HCEC 1CT (cell line): ENCODE measurements around the gene HECTD4.
"Not testable (repeated sequence)": the region's sequence is repeated elsewhere in the genome, so short reads cannot be mapped to it uniquely, and the experiment has no call there.

Experiments
- DNase-seq: peaks from one replicate; pipeline ENCODE4 v3.0.0-alpha.2; 2017

Gene HECTD4

DNA sequence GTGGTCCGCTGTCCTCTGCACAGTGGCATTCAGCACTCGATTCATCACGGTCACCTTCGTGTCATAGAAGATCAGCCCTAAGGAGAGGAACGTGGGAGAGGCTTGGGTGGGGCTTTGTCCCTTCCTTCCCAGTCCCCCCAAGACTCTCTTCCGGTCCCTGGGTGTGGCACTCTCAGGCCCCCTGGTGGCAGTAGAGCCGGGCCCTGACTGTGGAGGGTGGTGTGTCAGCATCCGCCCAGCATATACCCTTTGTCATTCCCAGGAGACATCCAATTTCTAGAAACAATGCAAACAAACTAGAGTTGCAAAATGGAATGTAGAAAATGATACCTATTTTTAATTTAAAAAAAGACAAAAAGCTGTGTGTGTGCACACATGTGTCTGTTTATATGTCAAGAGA, 211.9 kb downstream of the HECTD4 start:
- DNase-seq = no peak

DNA sequence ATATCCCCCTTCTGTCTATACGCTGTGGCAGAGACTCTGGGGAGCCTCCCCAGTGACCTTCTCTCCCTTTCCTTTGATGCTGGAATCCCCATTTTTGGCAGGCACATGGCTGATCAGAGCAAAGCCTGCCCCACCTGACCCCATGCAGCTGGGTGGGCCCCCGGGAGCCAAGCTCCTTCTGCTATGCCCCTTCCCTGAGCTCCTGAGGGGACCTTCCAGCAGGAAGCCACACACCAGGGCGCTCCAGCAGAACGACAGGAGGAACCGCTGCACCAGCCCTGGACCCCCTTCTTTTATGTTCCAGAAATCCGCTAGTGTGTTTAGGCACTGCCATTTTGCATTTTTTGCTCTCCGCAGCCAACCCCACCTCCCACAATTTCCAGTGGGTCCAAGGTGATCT, 212.3 kb downstream of the HECTD4 start:
- no peak for DNase-seq

DNA sequence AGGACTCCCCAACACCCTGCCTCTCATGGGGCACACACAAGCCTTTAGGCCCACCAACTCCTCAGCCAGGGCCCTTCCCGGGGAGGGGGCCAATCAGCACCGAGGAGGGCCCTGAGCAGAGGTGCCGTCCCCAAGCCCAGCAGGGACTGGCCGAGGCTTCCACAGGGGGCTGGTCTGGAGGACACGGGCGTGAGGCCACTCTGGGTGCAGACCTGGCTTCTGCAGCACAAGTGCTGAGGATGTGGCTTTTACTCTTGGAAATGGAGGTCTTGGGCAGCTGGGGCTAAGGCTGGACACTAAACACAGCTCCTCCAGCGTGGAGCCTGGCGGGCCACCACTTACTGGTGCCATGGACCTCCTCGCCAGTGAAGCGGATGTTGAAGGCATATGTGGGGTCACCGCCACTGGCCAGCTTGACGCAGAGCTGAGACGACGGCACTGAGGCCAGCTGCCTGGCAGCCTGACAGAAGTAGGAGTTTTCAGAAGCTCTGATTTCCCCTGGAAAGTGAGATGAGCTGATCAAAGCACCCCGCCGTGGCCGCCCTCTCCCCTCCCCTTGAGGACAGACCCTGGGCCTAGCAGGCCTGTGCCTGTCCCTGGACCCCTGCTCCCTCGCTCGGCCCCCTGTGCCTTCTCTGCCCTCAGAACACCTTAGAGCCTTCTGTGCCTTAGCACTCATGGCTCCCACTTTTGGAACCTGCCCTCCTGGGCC, 212.9 kb downstream of the HECTD4 start:
- DNase-seq = no peak

DNA sequence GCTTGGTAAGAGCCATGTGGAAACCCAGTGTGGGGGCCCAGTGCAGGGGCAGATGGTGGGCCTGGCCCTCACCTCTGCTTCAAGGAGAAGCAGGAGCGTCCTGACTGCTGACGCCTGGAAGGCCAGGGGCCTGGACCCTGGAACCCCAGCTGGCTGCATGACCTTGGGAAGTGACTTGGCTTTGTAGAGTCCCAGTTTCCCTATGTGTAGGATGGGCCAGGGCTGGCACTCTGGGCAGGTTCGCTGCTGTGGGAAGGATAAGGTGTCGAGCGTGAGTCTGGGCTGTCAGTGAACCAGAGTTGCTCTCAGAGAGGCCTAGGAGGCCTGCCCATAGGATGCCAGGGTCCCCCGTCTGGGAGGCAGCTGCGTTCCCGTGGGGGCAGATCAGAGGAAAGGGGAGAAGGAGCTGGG, 213.7 kb downstream of the HECTD4 start:
- no peak for DNase-seq

DNA sequence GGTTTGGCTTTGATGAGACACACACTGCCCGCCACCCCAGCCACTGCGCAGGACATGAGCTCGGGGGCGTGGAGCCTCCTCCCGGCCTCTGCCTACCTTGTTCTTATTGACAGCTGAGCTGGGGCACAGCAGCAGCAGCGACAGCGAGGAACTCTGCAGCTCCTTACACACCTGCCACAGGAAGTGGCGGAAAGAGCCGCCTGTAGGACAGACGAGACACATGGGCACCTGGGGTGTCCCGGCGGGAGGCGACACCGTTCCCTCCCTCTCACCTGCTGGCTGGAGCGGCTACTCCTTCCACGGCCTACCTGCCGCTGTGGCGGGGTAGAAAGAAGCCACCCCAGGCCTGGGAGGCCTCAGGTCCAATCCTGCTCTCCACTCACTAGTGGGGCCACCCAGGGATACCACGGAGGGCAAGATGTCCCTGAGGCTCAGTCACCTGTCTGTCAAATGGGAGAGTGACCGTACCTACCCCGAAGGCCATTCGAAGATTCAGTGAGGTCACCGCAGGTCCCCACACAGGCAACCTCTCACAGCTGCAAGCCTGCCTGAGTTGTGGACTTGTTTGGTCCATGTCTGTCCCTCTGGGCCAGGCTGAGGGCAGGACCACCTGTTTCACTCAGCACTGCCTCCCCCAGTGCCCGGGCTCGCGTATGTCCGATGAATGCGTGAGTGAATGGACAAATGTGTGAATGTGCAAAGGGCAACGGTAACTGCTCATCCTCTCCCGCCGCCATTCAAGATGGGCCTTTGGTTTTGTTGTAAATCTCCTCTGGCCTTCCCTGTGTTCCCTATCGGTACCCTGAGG, 214.3 kb downstream of the HECTD4 start:
- DNase-seq = no peak

DNA sequence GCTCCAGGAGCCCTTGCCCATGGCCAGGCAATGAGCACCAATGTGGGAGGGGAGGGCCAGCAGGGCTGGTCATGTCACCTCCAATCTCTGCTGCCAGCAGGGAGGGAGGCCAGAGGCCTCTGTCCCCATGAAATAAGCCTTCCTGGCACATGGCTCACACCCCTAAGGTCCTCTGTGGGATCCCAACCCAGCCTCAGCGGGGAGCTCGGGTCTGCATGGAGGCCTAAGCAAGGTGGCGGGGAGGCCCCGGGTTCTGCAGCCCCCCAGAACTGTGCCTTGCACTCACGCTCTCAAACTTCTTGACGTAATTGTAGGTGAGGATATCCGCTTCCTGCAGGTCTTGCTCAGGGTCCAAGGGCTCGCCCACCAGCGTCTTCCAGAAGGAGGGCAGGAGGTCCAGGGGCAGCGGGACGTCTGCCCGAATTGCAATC, 215.2 kb downstream of the HECTD4 start:
- DNase-seq = no peak

DNA sequence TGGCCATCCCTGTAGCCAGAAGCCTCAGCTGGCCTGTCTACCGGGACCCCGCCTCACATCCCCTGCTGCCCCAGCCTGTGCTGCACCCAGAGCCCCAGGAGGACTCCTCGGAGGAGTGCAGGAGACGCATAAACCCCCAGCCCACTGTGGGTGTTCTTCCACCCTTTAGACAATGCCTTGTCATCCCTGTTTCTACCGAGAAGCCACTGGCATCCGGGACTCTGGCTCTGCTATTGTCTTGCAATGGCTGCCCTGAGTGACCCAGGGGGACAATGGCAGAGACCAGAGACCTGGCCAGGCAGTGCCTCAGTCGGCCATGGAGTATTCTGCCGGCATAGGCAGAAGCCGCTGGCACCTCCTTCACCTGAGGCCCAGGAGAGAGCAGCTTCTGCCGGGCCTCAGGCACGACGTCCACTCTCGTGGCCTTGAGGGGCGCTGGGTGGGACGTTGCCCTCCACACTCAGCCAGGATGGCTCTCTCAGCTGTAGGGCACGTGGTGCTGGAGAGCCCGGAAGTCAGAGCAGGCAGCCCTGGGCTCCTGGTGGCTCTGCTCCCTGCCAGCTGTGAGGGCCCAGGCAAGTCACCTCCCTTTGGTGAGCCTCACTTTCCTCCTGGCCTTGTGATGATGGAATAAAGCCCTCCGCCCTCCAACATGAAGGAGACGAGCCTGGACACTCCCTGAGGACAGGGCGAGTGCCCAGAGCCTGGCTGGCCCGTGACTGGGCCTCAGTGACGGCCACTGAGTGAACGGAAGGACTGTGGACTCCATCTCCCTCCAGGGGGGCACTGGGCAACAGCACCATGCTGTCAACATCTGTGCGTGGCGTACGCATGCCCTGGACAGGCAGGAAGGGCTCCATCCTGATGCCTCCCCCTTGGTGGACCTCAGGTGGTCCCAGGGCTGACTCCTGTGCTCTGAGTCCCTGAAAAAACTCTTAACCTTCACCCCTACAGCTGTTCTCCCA, 215.9 kb downstream of the HECTD4 start:
- no peak for DNase-seq

DNA sequence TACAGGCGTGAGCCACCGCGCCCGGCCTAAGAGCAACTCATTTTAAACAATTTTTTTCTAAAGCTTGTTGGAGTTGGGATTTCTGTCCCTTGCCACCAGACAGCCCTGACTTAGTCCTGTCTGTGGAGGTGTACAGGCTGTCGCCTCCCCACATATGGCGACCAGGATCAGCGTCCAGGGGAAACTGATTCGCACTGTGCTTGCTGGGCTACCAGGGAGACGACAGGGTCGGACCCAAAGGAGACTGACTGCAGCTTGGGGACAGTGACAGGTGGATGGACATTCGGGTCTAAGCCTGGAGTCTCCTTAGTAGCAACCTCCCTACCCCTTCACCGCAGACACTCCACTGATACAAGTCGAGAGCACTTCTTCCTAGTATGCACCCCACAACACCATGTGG, 216.6 kb downstream of the HECTD4 start:
- DNase-seq = no peak

DNA sequence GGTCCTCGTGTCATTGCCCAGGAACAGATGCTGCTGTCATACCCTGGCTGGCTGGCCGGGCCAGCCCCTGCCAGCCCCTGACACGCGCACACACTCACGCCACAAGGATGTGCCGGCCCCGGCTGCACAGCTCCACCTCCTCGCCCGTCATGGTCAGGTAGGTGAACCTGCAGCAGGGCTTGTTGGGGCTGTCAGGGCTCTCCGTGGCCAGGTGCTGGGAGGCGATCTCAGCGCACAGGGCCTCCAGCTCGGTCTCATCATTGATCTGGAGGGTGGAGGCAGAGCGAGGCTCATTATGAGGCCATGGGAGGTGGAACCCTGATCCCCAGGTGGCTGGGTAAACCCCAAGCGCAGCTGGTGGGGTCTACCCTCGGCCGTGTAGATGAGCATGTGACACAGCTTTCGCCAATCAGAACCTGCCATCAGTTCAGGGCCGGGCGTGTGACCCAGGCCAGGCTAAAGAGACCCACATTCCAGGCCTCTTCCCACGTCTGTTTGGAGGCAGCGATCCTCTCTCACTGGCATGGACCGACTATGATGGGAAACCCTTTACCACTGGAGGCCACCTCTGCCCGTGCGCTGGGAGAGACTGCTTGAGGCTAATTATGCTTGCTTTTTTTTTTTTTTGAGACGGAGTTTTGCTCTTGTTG, 218.1 kb downstream of the HECTD4 start:
- no peak for DNase-seq

DNA sequence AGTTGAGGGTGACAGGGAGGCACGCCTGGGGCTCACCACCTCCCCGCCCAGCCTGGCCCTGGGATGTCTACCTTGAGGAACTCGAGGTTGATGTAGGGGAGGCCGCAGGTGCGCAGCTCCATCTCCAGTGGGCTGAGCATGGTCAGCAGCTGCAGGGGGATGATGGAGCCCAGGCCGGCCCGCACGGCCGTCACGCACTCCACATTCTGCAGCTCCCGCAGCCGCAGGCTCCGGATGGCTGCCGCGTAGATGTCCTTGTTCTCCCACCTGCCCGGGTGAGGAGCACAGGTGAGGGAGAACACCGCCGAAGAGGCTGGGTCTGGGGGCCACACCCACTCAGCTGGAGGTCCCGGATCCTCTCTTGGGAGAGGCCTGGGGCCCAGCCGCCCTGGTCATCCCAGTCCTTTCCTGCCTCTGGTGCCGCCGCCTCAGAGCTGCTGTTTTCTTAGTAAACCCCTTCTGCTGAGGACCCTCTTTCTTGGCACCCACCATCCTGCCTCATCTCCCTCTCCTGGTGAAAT, 218.7 kb downstream of the HECTD4 start:
- DNase-seq = no peak

DNA sequence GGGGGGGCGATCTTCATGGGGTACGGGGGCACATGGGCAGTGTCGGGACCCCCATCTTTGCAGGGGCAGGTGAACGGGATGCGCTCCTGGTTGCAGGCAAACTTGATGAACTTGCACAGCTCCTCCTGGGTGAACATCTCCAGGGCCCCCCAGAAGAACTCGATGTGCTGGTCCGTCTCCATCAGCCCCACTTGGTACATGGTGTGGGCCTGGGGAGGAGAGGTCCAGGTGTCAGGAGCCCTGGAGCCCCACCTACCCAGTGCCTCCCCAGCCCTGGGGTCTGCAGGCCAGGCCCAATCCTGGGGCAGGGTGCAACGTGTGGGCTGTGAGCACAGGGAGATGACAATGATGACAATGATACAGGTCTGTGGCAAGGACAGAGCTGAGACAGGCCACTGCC, 219.2 kb downstream of the HECTD4 start:
- DNase-seq = no peak

DNA sequence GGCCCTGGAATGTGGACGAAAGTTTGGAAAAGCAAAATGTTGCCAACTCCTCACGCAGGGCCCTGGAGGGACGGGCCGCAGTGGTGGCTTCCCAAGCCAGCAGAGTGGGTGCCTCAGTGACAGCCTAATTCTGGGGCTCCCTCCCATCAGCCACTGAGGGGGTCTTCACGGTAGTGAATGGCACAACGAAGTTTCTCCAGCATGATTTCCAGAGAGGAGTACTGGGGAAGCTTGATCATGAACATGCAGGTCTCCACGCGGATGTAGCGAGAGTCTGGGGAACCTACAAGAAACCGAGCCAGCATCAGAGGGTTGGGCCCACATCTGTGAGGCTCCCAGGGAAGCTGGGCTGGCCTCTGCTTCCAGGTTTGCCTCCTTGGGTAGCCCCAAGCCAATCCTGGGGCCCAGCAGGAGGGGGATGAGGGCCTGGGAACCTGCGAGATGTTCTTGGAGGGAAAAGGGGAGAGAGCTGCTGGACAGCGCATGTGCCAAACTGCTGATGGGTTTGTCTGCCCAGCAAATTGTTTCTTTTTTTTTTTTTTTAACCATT, 219.9 kb downstream of the HECTD4 start:
- no peak for DNase-seq

DNA sequence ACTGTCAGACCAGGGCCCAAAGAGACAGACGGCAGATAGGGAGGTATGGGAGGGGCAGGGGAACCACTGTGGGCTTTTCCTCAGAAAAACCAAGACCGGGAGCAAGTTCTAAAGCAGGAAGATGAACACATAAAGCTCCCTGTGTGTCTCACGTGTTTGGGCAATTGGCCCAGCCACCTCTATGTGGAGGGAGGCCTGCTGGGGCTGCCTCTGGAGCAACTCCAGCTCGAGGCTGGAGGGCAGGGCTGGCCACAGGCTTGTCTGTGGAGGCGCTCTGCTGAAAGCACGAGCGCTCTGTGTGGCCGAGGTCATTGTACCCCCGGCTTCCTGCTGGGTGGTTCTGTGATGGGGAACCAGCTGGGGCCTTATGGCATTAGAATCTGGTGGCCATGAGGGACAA, 220.5 kb downstream of the HECTD4 start:
- no peak for DNase-seq

DNA sequence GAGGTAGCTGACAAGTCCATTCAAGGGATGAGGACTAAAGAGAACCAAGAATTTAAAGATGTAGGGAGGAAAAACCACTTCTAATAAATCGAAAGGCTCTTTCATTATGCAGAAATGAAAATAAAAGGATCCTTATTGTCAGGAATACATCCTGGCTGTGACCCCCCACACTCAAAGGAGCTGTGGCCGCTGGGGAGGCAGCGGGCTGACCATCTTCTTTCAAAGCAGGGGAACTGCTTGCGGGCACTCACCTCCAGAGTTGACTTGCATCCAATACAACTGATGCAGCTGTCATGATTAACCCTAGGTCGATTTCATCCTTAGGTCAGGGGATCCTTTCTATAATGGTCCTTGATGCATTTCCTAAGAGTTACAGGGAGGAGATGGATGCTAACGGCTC, 221.6 kb downstream of the HECTD4 start:
- no peak for DNase-seq

DNA sequence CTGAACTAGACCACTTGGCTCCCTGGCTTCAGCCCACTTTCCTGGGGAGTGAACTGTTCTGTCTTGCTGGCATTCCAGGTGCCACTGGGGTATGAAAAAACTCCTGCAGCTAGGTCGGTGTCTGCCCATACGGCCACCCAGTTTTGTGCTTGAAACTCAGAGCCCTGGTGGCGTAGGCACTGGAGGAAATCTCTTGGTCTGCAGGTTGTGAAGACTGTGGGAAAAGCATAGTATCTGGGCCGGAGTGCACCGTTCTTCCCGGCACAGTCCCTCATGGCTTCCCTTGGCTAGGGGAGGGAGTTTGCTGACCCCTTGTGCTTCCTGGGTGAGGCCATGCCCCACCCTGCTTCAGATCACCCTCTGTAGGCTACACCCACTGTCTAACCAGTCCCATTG, 223.1 kb downstream of the HECTD4 start:
- no peak for DNase-seq

DNA sequence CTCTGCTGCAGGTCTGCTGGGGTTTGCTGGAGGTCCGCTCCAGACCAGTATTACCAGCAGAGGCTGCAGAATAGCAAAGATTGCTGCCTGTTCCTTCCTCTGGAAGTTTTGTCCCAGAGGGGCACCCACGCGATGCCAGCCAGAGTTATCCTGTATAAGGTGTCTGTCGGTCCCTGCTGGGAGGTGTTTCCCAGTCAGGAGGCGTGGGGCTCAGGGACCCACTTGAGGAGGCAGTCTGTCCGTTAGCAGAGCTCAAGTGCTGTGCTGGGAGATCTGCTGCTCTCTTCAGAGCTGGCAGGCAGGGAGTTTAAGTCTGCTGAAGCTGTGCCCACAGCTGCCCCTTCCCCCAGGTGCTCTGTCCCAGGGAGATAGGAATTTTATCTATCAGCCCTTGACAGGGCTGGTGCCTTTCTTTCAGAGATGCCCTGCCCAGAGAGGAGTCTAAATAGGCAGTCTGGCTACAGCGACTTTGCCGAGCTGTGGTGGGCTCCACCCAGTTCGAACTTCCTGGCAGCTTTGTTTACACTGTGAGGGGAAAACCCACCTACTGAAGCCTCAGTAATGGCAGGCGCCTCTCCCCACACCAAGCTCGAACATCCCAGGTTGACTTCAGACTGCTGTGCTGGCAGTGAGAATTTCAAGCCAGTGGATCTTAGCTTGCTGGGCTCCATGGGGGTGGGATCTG, 223.6 kb downstream of the HECTD4 start:
- not testable (repeated sequence) for DNase-seq

DNA sequence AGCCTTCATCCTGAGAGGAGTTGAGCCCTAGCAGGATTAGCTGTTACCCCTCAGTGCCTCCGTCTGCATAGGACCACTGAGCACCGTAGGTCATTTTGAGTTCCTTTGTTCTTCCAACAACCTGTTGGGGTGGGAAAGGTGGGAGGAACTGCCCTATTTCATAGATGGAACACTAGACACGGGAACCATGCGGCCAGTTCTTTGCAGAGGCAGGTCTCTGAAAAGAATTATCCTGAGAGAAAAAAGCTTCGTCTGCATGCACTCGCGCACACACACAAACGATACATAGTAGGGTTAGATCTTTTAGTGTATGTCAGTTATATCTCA, 228.4 kb downstream of the HECTD4 start:
- no peak for DNase-seq

DNA sequence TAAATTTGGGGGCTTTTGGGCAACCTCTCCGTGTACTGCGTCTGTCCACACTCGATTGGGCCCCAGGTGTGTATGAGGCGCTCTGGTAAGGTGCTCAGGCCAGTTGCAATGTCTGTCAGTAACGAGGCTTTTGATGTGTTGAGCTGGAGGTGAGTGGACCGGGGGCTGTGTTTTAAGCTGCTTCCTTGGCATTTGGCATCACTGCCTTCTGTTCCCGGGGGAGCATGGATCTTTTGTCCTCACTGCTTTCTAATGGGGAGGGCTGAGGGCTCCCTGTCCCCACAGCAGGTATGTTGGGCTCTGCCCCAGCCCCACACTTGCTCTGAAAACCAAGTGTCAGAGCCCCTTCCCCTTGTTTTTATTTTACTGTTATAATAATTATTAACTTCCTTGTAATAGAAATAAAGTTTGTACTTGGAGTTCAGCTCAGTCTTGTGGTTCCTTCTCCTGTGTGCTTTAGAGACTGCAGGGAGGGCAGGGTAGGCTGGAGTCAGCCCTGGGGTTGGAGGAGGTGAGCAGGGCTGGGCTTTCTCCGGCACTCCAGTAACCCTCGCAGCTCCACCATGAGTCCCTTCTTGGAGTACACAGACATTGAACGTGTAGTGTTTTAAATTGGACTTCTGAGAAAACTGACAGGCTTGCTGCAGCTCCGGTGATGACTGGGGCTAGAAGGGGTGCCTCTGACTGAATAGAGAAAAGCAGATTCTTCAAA, 228.9 kb downstream of the HECTD4 start:
- DNase-seq = no peak

DNA sequence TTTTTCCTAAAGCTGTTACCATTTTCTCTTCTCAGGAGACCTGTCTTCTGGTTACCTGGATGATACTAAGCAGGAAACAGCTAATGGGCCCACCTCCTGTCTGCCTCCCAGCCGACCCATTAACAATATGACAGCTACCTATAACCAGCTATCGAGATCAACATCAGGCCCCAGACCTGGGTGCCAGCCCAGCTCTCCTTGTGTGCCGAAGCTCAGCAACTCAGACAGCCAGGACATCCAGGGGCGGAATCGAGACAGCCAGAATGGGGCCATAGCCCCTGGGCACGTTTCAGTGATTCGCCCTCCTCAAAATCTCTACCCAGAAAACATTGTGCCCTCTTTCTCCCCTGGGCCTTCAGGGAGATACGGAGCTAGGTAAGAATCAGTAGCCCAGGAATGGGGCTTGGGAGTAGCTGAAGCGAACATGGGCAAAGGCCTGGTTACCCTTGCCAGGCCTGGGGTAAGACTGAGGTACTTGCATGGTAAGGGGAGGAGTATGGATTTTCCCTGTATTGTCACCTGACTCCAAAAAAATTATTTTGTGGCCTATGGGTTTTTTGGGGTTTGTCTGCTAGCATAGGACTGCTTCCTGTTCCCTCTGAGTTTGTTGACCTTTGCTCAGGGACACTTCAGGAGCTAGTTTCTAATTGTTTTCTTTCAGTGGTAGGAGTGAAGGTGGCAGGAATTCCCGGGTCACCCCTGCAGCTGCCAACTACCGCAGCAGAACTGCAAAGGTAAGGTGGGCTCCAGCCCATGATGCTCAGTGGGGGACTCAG, 230.3 kb downstream of the HECTD4 start:
- DNase-seq = no peak

DNA sequence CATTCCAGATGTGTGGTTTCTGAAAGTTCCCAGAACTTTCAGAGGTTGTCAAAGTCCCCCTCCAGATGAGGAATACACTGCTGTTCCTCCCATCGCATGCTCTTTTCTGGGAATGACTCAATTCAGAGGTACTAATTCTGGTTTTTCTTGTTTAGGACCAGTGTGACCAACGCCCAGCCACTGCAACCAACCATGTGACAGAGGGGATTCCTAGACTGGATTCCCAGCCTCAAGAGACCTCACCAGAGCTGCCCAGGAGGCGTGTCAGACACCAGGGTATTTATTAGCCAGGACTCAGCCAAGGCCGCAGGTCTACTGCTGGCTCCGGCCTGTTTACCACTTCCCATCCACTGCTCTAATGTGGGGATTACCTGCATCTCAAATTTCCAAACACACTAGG, 232.6 kb downstream of the HECTD4 start:
- no peak for DNase-seq
